Thymus (tissue), 11 donors: ENCODE data around the gene ATG7. TPM values are rescaled to one million over a fixed set of nuclear protein-coding genes. Genes with fewer than 3 reads are reported as not detected.
"Not testable (repeated sequence)": the region's sequence is repeated elsewhere in the genome, so short reads cannot be mapped to it uniquely, and the experiment has no call there.

Source experiments
- DNase-seq, 9 donors: peaks; one replicate each; pipeline ENCODE4 v3.0.0-alpha.2; 2013; ENCODE audit warnings: low spot score in 9 of 9, low read depth in 6 of 9, missing footprints in 1 of 9
- H3K27ac ChIP-seq, 2 donors: one replicate each; pipeline ENCODE4 v1.5.1; 2013; ENCODE audit warnings: control low read depth in 1 of 2, low read depth in 1 of 2, low read length in 1 of 2, mild to moderate bottlenecking in 1 of 2, moderate library complexity in 1 of 2
- H3K27me3 ChIP-seq, 2 donors: one replicate each; pipeline ENCODE4 v1.5.1; 2013; ENCODE audit warnings: low read length in 1 of 2; ENCODE audit not compliant: control insufficient read depth in 2 of 2, insufficient read depth in 1 of 2
- H3K36me3 ChIP-seq, 2 donors: one replicate each; pipeline ENCODE4 v1.5.1; 2013; ENCODE audit warnings: low read length in 1 of 2, mild to moderate bottlenecking in 1 of 2, moderate library complexity in 1 of 2; ENCODE audit not compliant: control insufficient read depth in 2 of 2, insufficient read depth in 2 of 2
- H3K4me1 ChIP-seq, 2 donors: one replicate each; pipeline ENCODE4 v1.5.1; 2013; ENCODE audit warnings: low read length in 2 of 2; ENCODE audit not compliant: control insufficient read depth in 2 of 2, insufficient read depth in 2 of 2
- H3K4me3 ChIP-seq, 2 donors: one replicate each; pipeline ENCODE4 v1.5.1; 2013; ENCODE audit warnings: low read length in 2 of 2, control low read depth in 1 of 2, mild to moderate bottlenecking in 1 of 2
- H3K9me3 ChIP-seq, 2 donors: one replicate each; pipeline ENCODE4 v1.5.1; 2013; ENCODE audit warnings: low read length in 1 of 2, mild to moderate bottlenecking in 1 of 2; ENCODE audit not compliant: control insufficient read depth in 2 of 2, insufficient read depth in 1 of 2
- WGBS: extraction: QIAGEN DNeasy Blood & Tissue Kit; methylation state at CpG from one replicate; pipeline ENCODE4 v1.1.7; 2013; 5-methylcytosine and 5-hydroxymethylcytosine counted together
- polyA plus RNA-seq: library from polyadenylated mRNA; stranded (reverse); fragments of 200-250 nt; gene quantifications from one replicate; pipeline ENCODE4 v1.2.3, GENCODE V29; 2013
- total RNA-seq: library from RNA; stranded (reverse); fragments of 120-200 nt; gene quantifications from one replicate; pipeline ENCODE4 v1.2.4, GENCODE V29; 2013
- donor health status: healthy.

Gene ATG7
- total and polyA plus RNA-seq, 2 donors = 9.0 to 21.7 TPM

- H3K27ac ChIP-seq = no peak overlapping the region
- H3K9me3 ChIP-seq = no peaks in the 10 kb centered on the region
- H3K4me1 ChIP-seq = peaks cover 3% of the 10 kb centered on the region in 2 donors
- DNase-seq = no peak
- H3K27me3 ChIP-seq = no peaks in the 10 kb centered on the region
- no peak overlapping the region for H3K4me3 ChIP-seq
- 99% methylated on average over 5 of the region's 5 CpGs for WGBS
- H3K36me3 ChIP-seq = no peaks in the 10 kb centered on the region
These were observed 250.2 kb downstream of the ATG7 start for GRCh38 chr3:11522398-11522715.

GRCh38 chr3:11522953-11523571 lies 250.9 kb downstream of the ATG7 start:
- 87% methylated on average over 8 of the region's 8 CpGs for WGBS
- peaks cover 3% of the 10 kb centered on the region in 2 donors for H3K4me1 ChIP-seq
- no peak for DNase-seq
- no peaks in the 10 kb centered on the region for H3K36me3 ChIP-seq
- no peaks in the 10 kb centered on the region for H3K9me3 ChIP-seq
- H3K27ac ChIP-seq = peak overlapping the region in 1 of 2 donors; percentile 41
- H3K27me3 ChIP-seq = no peaks in the 10 kb centered on the region
- no peak overlapping the region for H3K4me3 ChIP-seq

GRCh38 chr3:11523572-11524101 lies 251.4 kb downstream of the ATG7 start:
- no peaks in the 10 kb centered on the region for H3K9me3 ChIP-seq
- DNase-seq = no peak
- 83% methylated on average over 7 of the region's 7 CpGs for WGBS
- H3K27me3 ChIP-seq = no peaks in the 10 kb centered on the region
- peaks cover 3% of the 10 kb centered on the region in 2 donors for H3K4me1 ChIP-seq
- H3K36me3 ChIP-seq = no peaks in the 10 kb centered on the region
- no peak overlapping the region for H3K4me3 ChIP-seq
- H3K27ac ChIP-seq = peak overlapping the region; percentile 15 to 55

- DNase-seq, H3K4me1 ChIP-seq: not testable (repeated sequence)
- 97% methylated on average over 5 of the region's 5 CpGs for WGBS
These were observed 253.9 kb downstream of the ATG7 start for GRCh38 chr3:11526121-11526520.

GRCh38 chr3:11529281-11529680 lies 257.1 kb downstream of the ATG7 start:
- peaks cover 0 to 6% of the 10 kb centered on the region in 2 donors for H3K4me1 ChIP-seq
- no peaks in the 10 kb centered on the region for H3K27me3 ChIP-seq
- 69% methylated on average over 4 of the region's 4 CpGs for WGBS
- H3K36me3 ChIP-seq = no peaks in the 10 kb centered on the region
- no peak for DNase-seq
- H3K9me3 ChIP-seq = no peaks in the 10 kb centered on the region
- H3K27ac ChIP-seq = no peak overlapping the region
- no peak overlapping the region for H3K4me3 ChIP-seq

More at GRCh38 chr3:11526121-11526520, 253.9 kb downstream of the ATG7 start:
- H3K27ac ChIP-seq, H3K4me3 ChIP-seq, H3K36me3 ChIP-seq, H3K27me3 ChIP-seq, H3K9me3 ChIP-seq: not testable (repeated sequence)

- Histone ChIP-seq H3K4me1 (peaks cover 0 to 6% of the 10 kb centered on the region in 2 donors), H3K9me3 (no peaks in the 10 kb centered on the region), H3K27ac (no peak overlapping the region), H3K4me3 (no peak overlapping the region), H3K36me3 (no peaks in the 10 kb centered on the region), H3K27me3 (no peaks in the 10 kb centered on the region)
- WGBS = 92% methylated on average over 11 of the region's 11 CpGs
- DNase-seq = no peak
These were observed 258.0 kb downstream of the ATG7 start for GRCh38 chr3:11530153-11530721.

- peak overlapping the region in 1 of 2 donors; percentile 18 for H3K27ac ChIP-seq
- no peak overlapping the region for H3K4me3 ChIP-seq
- H3K27me3 ChIP-seq = no peaks in the 10 kb centered on the region
- peaks cover 0 to 3% of the 10 kb centered on the region in 2 donors for H3K36me3 ChIP-seq
- peaks cover 0 to 6% of the 10 kb centered on the region in 2 donors for H3K4me1 ChIP-seq
- no peak for DNase-seq
- no peaks in the 10 kb centered on the region for H3K9me3 ChIP-seq
- 92% methylated on average over 9 of the region's 9 CpGs for WGBS
These were observed 260.8 kb downstream of the ATG7 start for GRCh38 chr3:11532931-11533391.

- Histone ChIP-seq H3K27me3 (no peaks in the 10 kb centered on the region), H3K9me3 (no peaks in the 10 kb centered on the region), H3K4me3 (no peak overlapping the region), H3K36me3 (peaks cover 0 to 3% of the 10 kb centered on the region in 2 donors), H3K4me1 (peaks cover 0 to 6% of the 10 kb centered on the region in 2 donors), H3K27ac (no peak overlapping the region)
- 98% methylated on average over 21 of the region's 21 CpGs for WGBS
- no peak for DNase-seq
These were observed 262.0 kb downstream of the ATG7 start for GRCh38 chr3:11534011-11534792.

- H3K4me1 ChIP-seq = peaks cover 0 to 6% of the 10 kb centered on the region in 2 donors
- no peak overlapping the region for H3K27ac ChIP-seq
- no peak for DNase-seq
These were observed 262.6 kb downstream of the ATG7 start for GRCh38 chr3:11534793-11535101.

More at GRCh38 chr3:11534793-11535101, 262.6 kb downstream of the ATG7 start:
- Histone ChIP-seq H3K9me3 (no peaks in the 10 kb centered on the region), H3K36me3 (peaks cover 0 to 3% of the 10 kb centered on the region in 2 donors), H3K4me3 (no peak overlapping the region), H3K27me3 (no peaks in the 10 kb centered on the region)
- WGBS = 97% methylated on average over 7 of the region's 7 CpGs
